Endodermal cell (in vitro differentiated cells): ENCODE results near the gene GKN1. TPM values are rescaled to one million over a fixed set of nuclear protein-coding genes. Genes with fewer than 3 reads are reported as not detected.

Source experiments
- DNase-seq: peaks from one replicate; pipeline ENCODE4 v3.0.0-alpha.2; 2017
- H3K27ac ChIP-seq: 2 replicates; pipeline ENCODE4 v1.5.1; 2013; ENCODE audit warnings: mild to moderate bottlenecking, low read depth, low read length, moderate library complexity
- H3K27me3 ChIP-seq: 2 replicates; pipeline ENCODE4 v1.6.1; 2013; ENCODE audit warnings: mild to moderate bottlenecking, low read length, moderate library complexity; ENCODE audit not compliant: insufficient read depth, control insufficient read depth, poor library complexity, severe bottlenecking
- H3K36me3 ChIP-seq: 2 replicates; pipeline ENCODE4 v1.7.0; 2013; ENCODE audit warnings: mild to moderate bottlenecking, low read length, moderate library complexity; ENCODE audit not compliant: control insufficient read depth, insufficient read depth
- H3K4me1 ChIP-seq: one replicate; pipeline ENCODE4 v1.7.0; 2013; ENCODE audit warnings: low read length; ENCODE audit not compliant: control insufficient read depth, insufficient read depth
- H3K4me3 ChIP-seq: 2 replicates; pipeline ENCODE4 v1.5.1; 2013; ENCODE audit warnings: mild to moderate bottlenecking, low read length, moderate library complexity
- H3K9ac ChIP-seq: 2 replicates; pipeline ENCODE4 v1.6.1; 2013; ENCODE audit warnings: mild to moderate bottlenecking, low read length, moderate library complexity; ENCODE audit not compliant: poor library complexity, severe bottlenecking; ENCODE audit errors: extremely low read depth
- H3K9me3 ChIP-seq: 2 replicates; pipeline ENCODE4 v1.6.1; 2013; ENCODE audit warnings: mild to moderate bottlenecking, low read length, moderate library complexity; ENCODE audit not compliant: control insufficient read depth
- H3K27ac Mint-ChIP-seq: 2 replicates; pipeline ENCODE4 v1.8.0; 2020; ENCODE audit warnings: mixed read lengths
- H3K27me3 Mint-ChIP-seq: 2 replicates; pipeline ENCODE4 v1.8.0; 2021; ENCODE audit warnings: mild to moderate bottlenecking, mixed read lengths; ENCODE audit not compliant: insufficient read depth
- H3K36me3 Mint-ChIP-seq: 2 replicates; pipeline ENCODE4 v1.8.0; 2020; ENCODE audit warnings: low read depth, mixed read lengths
- H3K4me1 Mint-ChIP-seq: 2 replicates; pipeline ENCODE4 v1.8.0; 2020; ENCODE audit warnings: mixed read lengths
- H3K4me3 Mint-ChIP-seq: 2 replicates; pipeline ENCODE4 v1.8.0; 2020; ENCODE audit warnings: mild to moderate bottlenecking, moderate library complexity, mixed read lengths
- H3K9me3 Mint-ChIP-seq: 2 replicates; pipeline ENCODE4 v1.8.0; 2020; ENCODE audit warnings: mild to moderate bottlenecking, mixed read lengths
- CTCF ChIP-seq: fragments of 200-600 bp; sonication (generic); conservative IDR thresholded peaks from 2 replicates; pipeline ENCODE4 v1.5.0; 2021; ENCODE audit warnings: antibody characterized with exemption, mild to moderate bottlenecking
- WGBS, 2 experiments: methylation state at CpG; one replicate each; pipeline versions ENCODE4 v1.1.5 to v1.1.7; 2013; ENCODE audit warnings: missing lambda C conversion rate in 2 of 2, mixed read lengths in 1 of 2; ENCODE audit not compliant: insufficient coverage in 1 of 2, insufficient read length in 1 of 2; 5-methylcytosine and 5-hydroxymethylcytosine counted together
- total RNA-seq, 2 donors: library from RNA; stranded (reverse); fragmentation: NEBNext Ultra II Directional in 1 of 2; extraction: Animal tissue kit (Norgen Biotek cat#: 25700) in 1 of 2; gene quantifications; 2 replicates in 1 of 2; 3 replicates in 1 of 2; pipeline ENCODE4 v1.2.1, GENCODE V29; 2021

Gene GKN1
- total RNA-seq, 2 donors from 2014 or later: not detected

- Histone ChIP-seq H3K4me3 (no peak overlapping the region), H3K9me3 (no peaks in the 10 kb centered on the region), H3K4me1 (no peaks in the 10 kb centered on the region), H3K9ac (no peak overlapping the region), H3K27ac (no peak overlapping the region), H3K36me3 (no peaks in the 10 kb centered on the region), H3K27me3 (peaks cover 3% of the 10 kb centered on the region)
- DNase-seq: no peak
- Mint-ChIP-seq H3K36me3 (no peaks in the 10 kb centered on the region), H3K4me3 (no peak overlapping the region), H3K4me1 (no peaks in the 10 kb centered on the region), H3K27ac (no peak overlapping the region), H3K27me3 (peaks cover 19% of the 10 kb centered on the region), H3K9me3 (peaks cover 11% of the 10 kb centered on the region)
- no peak for TF ChIP-seq CTCF
- 86 to 87% methylated on average over 1 of the region's 1 CpG for WGBS, 2 experiments
Observed at GRCh38 chr2:68936889-68937288, 37.5 kb upstream of the GKN1 start.

- Mint-ChIP-seq H3K4me3 (no peak overlapping the region), H3K36me3 (no peaks in the 10 kb centered on the region), H3K27me3 (peaks cover 23% of the 10 kb centered on the region), H3K9me3 (peaks cover 11% of the 10 kb centered on the region), H3K4me1 (no peaks in the 10 kb centered on the region), H3K27ac (no peak overlapping the region)
- Histone ChIP-seq H3K27me3 (peaks cover 3% of the 10 kb centered on the region), H3K9me3 (no peaks in the 10 kb centered on the region), H3K4me3 (no peak overlapping the region), H3K36me3 (no peaks in the 10 kb centered on the region), H3K27ac (no peak overlapping the region), H3K4me1 (no peaks in the 10 kb centered on the region), H3K9ac (no peak overlapping the region)
- WGBS, 2 experiments: 75 to 91% methylated on average over 2 to 5 of the region's 5 CpGs
- no peak for DNase-seq
- no peak for TF ChIP-seq CTCF
Observed at GRCh38 chr2:68937346-68938055, 36.9 kb upstream of the GKN1 start.

GRCh38 chr2:68938938-68939337 is 35.5 kb upstream of the GKN1 start:
- Mint-ChIP-seq H3K36me3 (no peaks in the 10 kb centered on the region), H3K4me3 (no peak overlapping the region), H3K27ac (no peak overlapping the region), H3K27me3 (peaks cover 23% of the 10 kb centered on the region), H3K9me3 (peaks cover 11% of the 10 kb centered on the region), H3K4me1 (peaks cover 4% of the 10 kb centered on the region)
- no peak overlapping the region for H3K4me3 ChIP-seq
- no peaks in the 10 kb centered on the region for H3K36me3 ChIP-seq
- H3K27me3 ChIP-seq: peaks cover 3% of the 10 kb centered on the region
- no peak for TF ChIP-seq CTCF
- no peaks in the 10 kb centered on the region for H3K9me3 ChIP-seq
- WGBS, 2 experiments: 82 to 91% methylated on average over 1 to 3 of the region's 3 CpGs
- peaks cover 2% of the 10 kb centered on the region for H3K4me1 ChIP-seq
- no peak for DNase-seq
- H3K27ac ChIP-seq: no peak overlapping the region
- no peak overlapping the region for H3K9ac ChIP-seq
